Measurements from ENCODE around the gene AMER3. TPM values are rescaled to one million over a fixed set of nuclear protein-coding genes. Genes with fewer than 3 reads are reported as not detected.

AMER3 gene
- total and polyA plus RNA-seq, 5 donors: 0.02 TPM; not detected in 4

DNA sequence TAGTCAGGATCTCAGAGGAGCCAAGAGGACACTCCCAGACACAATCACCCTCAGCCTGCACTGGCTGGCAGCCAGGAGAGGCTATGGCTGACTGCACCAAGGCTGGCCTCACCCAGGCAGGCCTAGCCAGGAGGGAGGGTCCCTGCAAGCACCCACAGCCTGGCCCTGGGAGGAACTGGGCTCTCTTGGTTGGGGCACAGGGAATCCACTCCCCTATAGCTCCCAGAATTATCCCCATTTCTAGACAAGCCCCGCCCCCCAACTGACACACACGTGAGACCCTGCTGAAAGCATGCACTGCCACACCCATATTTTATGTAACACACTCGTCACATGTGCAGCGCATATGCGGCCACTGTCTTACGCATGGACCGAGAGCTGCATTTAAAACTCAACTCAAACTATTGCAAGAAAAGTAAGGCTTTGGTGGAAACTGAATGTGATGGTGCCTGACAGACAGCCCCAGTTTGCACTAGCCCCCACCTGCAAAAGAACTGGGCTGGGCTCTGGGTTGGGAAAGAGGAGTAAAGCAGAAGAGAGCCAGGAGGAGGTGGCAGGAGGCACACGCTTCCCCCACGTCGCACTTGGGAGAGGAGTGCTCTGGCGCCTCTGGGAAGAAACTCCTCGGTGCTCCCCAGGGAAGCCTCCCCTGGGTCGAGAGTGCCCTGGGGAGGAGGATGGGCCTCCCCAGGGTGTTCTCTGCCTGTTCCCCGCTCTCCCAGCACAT lies 52.5 kb downstream of the AMER3 start:
- H3K4me3 ChIP-seq (ENCODE audit: low read length): no peak overlapping the region
- DNase-seq: no peak
- peak in 1 of 2 donors; percentile 33 for ATAC-seq
- H3K4me1 ChIP-seq (ENCODE audit: control insufficient read depth, insufficient read depth, low read length): no peaks in the 10 kb centered on the region
- intact Hi-C loops (cut with DNase I): no loop called here
- H3K27ac ChIP-seq (ENCODE audit: low read length): no peak overlapping the region
- WGBS: 73% methylated on average over 14 of the region's 14 CpGs
- H3K9me3 ChIP-seq (ENCODE audit: control insufficient read depth, low read length): no peaks in the 10 kb centered on the region
- H3K27me3 ChIP-seq (ENCODE audit: control insufficient read depth, insufficient read depth): no peaks in the 10 kb centered on the region

DNA sequence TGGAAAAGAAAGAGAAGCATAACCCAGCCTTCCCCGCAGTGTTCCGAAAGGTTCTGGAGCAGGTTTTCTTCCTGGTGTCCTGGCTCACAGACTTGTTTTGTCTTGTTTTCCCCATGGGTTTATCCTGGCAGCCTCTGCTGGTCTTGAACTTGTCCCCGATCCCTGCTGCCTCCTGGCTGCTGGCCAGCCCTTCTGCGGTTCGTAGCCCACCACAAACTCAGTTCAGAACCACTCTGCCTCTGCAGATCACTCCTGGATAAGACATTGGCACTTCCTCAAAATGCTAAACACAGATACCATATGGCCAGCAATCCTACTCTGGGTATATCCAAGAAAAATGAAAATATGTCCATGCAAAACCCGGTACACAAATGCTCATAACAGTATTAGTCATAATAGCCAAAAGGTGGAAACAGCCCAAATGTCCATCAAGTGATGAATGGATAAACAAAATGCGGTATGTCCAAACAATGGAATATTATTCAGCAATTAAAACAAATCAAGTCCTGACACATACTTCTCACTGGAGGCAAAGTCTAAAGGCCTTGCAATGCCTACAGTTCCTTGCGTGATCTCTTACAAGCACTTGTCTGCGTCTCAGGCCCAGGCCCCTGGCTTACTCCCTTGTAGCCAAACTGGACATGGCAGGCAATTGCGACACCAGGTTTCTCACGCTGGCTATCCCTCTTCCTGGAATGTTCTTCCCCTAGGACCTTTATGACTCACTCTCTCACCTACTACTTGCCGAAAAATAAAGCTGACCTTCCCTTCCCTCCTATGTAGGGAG lies 53.3 kb downstream of the AMER3 start:
- Histone ChIP-seq H3K4me1 (ENCODE audit: control insufficient read depth, insufficient read depth, low read length) (no peaks in the 10 kb centered on the region), H3K27ac (ENCODE audit: low read length) (no peak overlapping the region), H3K9me3 (ENCODE audit: control insufficient read depth, low read length) (no peaks in the 10 kb centered on the region), H3K4me3 (ENCODE audit: low read length) (no peak overlapping the region), H3K27me3 (ENCODE audit: control insufficient read depth, insufficient read depth) (no peaks in the 10 kb centered on the region)
- DNase-seq (no peak), ATAC-seq (no peak)
- 82% methylated on average over 12 of the region's 12 CpGs for WGBS
- intact Hi-C loops (cut with DNase I): no loop called here

DNA sequence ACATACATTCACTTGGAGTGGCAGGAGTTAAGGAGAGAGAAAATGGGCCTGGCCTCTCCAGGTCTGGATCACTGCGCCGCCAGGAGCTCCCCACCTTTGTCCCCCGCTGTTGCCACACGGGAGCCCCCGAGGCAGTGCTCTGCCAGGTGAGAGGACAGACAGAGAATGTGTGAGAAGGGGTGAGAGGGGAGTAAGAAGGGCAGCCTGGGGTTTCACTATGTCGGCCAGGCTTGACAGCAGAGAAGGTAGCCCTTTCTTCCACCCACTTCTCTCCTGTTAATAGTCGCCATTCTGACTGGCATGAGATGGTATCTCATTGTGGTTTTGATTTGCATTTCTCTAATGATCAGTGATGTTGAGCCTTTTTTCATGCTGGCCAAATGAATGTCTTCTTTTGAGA lies 55.1 kb downstream of the AMER3 start:
- DNase-seq (no peak), ATAC-seq (no peak)
- Histone ChIP-seq H3K9me3 (ENCODE audit: control insufficient read depth, low read length) (no peaks in the 10 kb centered on the region), H3K27ac (ENCODE audit: low read length) (no peak overlapping the region), H3K4me1 (ENCODE audit: control insufficient read depth, insufficient read depth, low read length) (no peaks in the 10 kb centered on the region), H3K27me3 (ENCODE audit: control insufficient read depth, insufficient read depth) (no peaks in the 10 kb centered on the region), H3K4me3 (ENCODE audit: low read length) (no peak overlapping the region)
- 58% methylated on average over 7 of the region's 7 CpGs for WGBS
- intact Hi-C loops (cut with DNase I): no loop called here

DNA sequence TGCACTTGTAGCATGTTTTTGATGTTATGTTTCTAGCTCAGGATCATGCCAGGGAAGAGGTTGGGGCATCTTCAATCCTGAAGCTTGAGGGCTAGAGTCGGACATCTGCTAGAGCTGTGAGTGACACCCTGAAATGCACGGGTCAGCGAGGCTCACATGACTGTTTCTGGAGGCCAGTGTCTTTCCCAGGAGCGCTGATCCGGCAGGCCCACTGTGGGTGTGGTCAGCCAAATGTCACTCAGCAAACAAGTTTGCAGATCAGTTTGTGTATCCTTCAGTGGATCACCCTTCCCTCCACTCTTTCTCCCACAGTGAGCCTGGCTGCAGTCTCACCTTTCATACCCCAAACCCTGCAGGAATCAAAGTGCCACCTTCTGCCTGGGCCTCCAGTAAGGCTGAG lies 58.4 kb downstream of the AMER3 start:
- DNase-seq: no peak
- Histone ChIP-seq H3K4me1 (ENCODE audit: control insufficient read depth, insufficient read depth, low read length) (no peaks in the 10 kb centered on the region), H3K4me3 (ENCODE audit: low read length) (no peak overlapping the region), H3K27me3 (ENCODE audit: control insufficient read depth, insufficient read depth) (no peaks in the 10 kb centered on the region), H3K9me3 (ENCODE audit: control insufficient read depth, low read length) (no peaks in the 10 kb centered on the region), H3K27ac (ENCODE audit: low read length) (no peak overlapping the region)
- intact Hi-C loops (cut with DNase I): no loop called here
- no peak for ATAC-seq
- 54% methylated on average over 5 of the region's 5 CpGs for WGBS

DNA sequence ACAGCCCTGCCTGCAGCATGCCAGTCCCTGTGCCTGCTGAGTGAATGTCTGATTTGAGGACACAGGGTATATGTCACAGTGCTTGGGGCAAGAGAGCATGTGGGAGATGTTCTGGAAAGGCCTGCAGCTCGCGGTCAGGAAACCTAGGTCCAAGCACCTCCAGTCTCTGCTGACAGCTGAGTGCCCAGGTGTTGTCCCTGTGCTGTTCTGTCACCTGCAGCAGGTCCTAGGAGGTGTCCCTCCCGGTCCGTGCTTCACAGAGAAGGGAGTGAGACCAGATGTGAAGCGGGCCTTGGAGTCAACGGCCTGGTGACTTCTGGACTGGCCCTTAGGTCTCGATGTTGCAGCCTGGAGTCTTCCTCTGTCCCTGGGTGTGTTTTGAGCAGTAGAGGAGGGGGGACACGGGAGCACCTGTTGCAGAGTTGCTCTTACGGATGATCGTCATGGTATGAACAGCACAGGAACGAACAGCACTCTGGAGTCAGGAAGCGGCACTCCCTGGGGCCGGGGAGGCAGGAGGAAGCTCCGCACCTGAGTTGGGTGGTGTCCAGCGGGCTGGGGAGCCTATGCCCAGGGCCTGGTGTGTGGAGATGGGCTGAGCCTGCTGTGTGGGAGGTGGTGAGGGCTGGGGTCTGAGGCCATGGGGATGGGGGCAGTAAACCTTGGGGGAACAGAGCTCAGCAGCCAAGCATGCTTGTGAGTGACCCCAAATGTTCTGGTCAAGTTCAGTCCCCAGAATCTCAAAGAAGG lies 59.8 kb downstream of the AMER3 start:
- Histone ChIP-seq H3K9me3 (ENCODE audit: control insufficient read depth, low read length) (no peaks in the 10 kb centered on the region), H3K4me1 (ENCODE audit: control insufficient read depth, insufficient read depth, low read length) (no peaks in the 10 kb centered on the region), H3K4me3 (ENCODE audit: low read length) (no peak overlapping the region), H3K27me3 (ENCODE audit: control insufficient read depth, insufficient read depth) (no peaks in the 10 kb centered on the region), H3K27ac (ENCODE audit: low read length) (no peak overlapping the region)
- no peak for ATAC-seq
- no peak for DNase-seq
- intact Hi-C loops (cut with DNase I): no loop called here
- 83% methylated on average over 15 of the region's 15 CpGs for WGBS

Other genes with a start within 250 kb of the AMER3 start
- 1 to 10 TPM in 3 of 4 donors, under 1 TPM in 1; 0.79 to 4.5 (median 3.0) TPM for gene POTEI, start 246.2 kb upstream of the AMER3 start, total RNA-seq
- 0.16 TPM for gene POTEI, start 246.2 kb upstream of the AMER3 start, polyA plus RNA-seq
- not detected for gene CFC1B, start 234.3 kb upstream of the AMER3 start, total RNA-seq
- gene CFC1B, start 234.3 kb upstream of the AMER3 start, polyA plus RNA-seq: not detected
- 1 to 10 TPM in 2 of 4 donors, under 1 TPM in 2; 0.44 to 2.8 (median 0.87) TPM for gene CFC1, start 156.0 kb upstream of the AMER3 start, total RNA-seq
- 0.25 TPM for gene CFC1, start 156.0 kb upstream of the AMER3 start, polyA plus RNA-seq
- 1 to 10 TPM in 3 of 4 donors, under 1 TPM in 1; 0.25 to 2.4 (median 1.9) TPM for gene POTEJ, start 144.1 kb upstream of the AMER3 start, total RNA-seq
- 0.02 TPM for gene POTEJ, start 144.1 kb upstream of the AMER3 start, polyA plus RNA-seq
- gene GPR148, start 26.5 kb upstream of the AMER3 start, total RNA-seq: not detected
- gene GPR148, start 26.5 kb upstream of the AMER3 start, polyA plus RNA-seq: not detected
- gene ARHGEF4, start 81.4 kb downstream of the AMER3 start, total RNA-seq: 1 to 10 TPM; 1.8 to 5.2 (median 2.9) TPM
- 2.8 TPM for gene ARHGEF4, start 81.4 kb downstream of the AMER3 start, polyA plus RNA-seq